GM12872 (cell line): ENCODE results near the gene SLC43A2.

ENCODE experiments used
- TF ChIP-seq, protein P1 (sequence below): IDR thresholded peaks from 3 replicates; pipeline ENCODE4 v1.5.1; 2011; ENCODE audit warnings: low read depth, mild to moderate bottlenecking, low read length, moderate library complexity; ENCODE audit not compliant: insufficient read depth

Gene SLC43A2

GRCh38 chr17:1627982-1628855, at the start of gene SLC43A2:
Gene SLC43A2 (minus strand): TSS chr17:1628834. CDS start chr17:1627874, 960 bp downstream.
- TF ChIP-seq, protein P1, sequence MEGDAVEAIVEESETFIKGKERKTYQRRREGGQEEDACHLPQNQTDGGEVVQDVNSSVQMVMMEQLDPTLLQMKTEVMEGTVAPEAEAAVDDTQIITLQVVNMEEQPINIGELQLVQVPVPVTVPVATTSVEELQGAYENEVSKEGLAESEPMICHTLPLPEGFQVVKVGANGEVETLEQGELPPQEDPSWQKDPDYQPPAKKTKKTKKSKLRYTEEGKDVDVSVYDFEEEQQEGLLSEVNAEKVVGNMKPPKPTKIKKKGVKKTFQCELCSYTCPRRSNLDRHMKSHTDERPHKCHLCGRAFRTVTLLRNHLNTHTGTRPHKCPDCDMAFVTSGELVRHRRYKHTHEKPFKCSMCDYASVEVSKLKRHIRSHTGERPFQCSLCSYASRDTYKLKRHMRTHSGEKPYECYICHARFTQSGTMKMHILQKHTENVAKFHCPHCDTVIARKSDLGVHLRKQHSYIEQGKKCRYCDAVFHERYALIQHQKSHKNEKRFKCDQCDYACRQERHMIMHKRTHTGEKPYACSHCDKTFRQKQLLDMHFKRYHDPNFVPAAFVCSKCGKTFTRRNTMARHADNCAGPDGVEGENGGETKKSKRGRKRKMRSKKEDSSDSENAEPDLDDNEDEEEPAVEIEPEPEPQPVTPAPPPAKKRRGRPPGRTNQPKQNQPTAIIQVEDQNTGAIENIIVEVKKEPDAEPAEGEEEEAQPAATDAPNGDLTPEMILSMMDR = no peak

GRCh38 chr17:1676401-1676800, 47.8 kb upstream of the SLC43A2 start:
- TF ChIP-seq, protein P1 = no peak

DNA sequence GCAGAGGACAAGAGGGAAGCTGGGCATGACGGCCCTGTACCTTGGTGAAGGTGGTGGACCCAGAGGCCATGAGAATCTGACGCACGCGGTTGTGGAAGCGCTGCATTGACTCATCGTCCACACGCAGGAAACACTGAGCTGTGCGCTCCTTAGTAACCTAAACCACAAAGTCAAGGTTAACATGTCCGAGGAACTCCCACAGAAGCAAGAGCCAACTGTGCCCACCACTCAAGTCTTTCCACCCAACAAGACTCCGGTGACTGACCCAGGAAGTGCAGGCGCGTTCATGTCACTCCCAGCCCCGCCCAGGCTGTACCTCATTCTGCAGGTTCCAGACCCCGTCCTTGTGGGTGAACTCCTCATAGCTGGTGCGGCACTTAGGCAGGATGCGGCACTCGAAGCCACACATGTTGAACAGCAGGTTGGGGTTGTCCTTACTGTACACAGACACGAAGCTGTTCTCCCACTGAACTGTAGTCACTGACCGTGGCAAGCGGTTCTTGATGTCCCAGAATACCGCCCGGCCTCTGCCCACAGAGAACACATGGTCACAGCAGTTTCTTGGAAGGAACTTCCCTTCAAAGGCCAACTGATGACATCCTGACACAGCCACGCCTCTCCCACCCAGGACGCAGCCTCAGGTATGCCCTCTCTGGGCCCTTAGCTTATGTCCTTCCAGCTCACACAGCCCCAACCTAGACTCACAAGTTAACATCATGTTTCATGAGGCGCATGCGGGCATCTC, 44.6 kb upstream of the SLC43A2 start:
- TF ChIP-seq, protein P1 = no peak

DNA sequence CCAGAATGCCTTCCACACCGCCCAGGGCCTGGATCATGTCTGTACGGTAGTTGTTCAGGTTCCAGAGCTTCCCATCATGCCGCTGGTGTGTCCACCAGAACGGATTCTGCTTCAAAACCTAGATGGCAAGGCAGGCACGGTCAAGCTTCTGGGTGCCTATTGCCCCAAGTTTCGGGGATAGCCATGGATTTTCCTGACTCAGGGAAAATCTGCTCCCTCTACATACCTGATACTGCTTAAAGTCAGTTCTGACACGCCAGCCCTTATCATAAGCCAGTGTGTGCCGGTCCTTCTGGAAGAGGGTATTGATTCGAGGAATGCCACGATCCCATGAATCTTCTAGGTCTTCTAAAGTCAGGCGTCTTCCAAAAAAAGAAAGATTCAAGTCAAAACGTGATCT, 32.4 kb upstream of the SLC43A2 start:
- TF ChIP-seq, protein P1 = no peak

- TF ChIP-seq, protein P1 = no peak
Observed at GRCh38 chr17:1658100-1658499, 29.5 kb upstream of the SLC43A2 start.

GRCh38 chr17:1653735-1654134, 25.1 kb upstream of the SLC43A2 start:
- TF ChIP-seq, protein P1 = no peak

- TF ChIP-seq, protein P1 = no peak
Observed at GRCh38 chr17:1651559-1651844, 22.9 kb upstream of the SLC43A2 start.
